Neural cell (in vitro differentiated cells): ENCODE results near the gene F13B.

Source experiments
- CTCF ChIP-seq: fragments of 450-650 bp; IDR thresholded peaks from 2 replicates; pipeline ENCODE4 v1.5.1; 2014; ENCODE audit warnings: antibody characterized with exemption, mild to moderate bottlenecking, moderate library complexity; ENCODE audit not compliant: poor library complexity, severe bottlenecking
- EP300 ChIP-seq: fragments of 450-650 bp; conservative IDR thresholded peaks from 2 replicates; pipeline ENCODE4 v1.6.1; 2014; ENCODE audit warnings: antibody characterized with exemption, mild to moderate bottlenecking, moderate library complexity; ENCODE audit not compliant: poor library complexity, severe bottlenecking
- EZH2 ChIP-seq: fragments of 200-600, 300-800 bp; shearing (Covaris generic), sonication (generic); IDR thresholded peaks from 2 replicates; pipeline ENCODE4 v1.6.1; 2014; ENCODE audit warnings: antibody characterized with exemption, low read length, borderline replicate concordance, mild to moderate bottlenecking; ENCODE audit not compliant: insufficient read depth, poor library complexity, severe bottlenecking
- POLR2AphosphoS5 ChIP-seq: IDR thresholded peaks from 2 replicates; pipeline ENCODE4 v1.6.1; 2012
- RAD21 ChIP-seq: fragments of 450-650 bp; conservative IDR thresholded peaks from 2 replicates; pipeline ENCODE4 v1.6.1; 2014; ENCODE audit warnings: antibody characterized with exemption, mild to moderate bottlenecking, moderate library complexity
- REST ChIP-seq: IDR thresholded peaks from 2 replicates; pipeline ENCODE4 v1.6.1; 2012; ENCODE audit warnings: borderline replicate concordance
- SMC3 ChIP-seq: fragments of 450-650 bp; conservative IDR thresholded peaks from 2 replicates; pipeline ENCODE4 v1.6.1; 2014; ENCODE audit warnings: antibody characterized with exemption, mild to moderate bottlenecking, moderate library complexity; ENCODE audit not compliant: poor library complexity
- TAF1 ChIP-seq: IDR thresholded peaks from 2 replicates; pipeline ENCODE4 v1.6.1; 2012; ENCODE audit warnings: low read depth

- TF ChIP-seq RAD21, result no peak
- no peak for TF ChIP-seq POLR2AphosphoS5
- no peak for TF ChIP-seq CTCF
- no peak for TF ChIP-seq EZH2
- TF ChIP-seq TAF1, result no peak
- TF ChIP-seq SMC3, result no peak
- TF ChIP-seq REST, result no peak
- TF ChIP-seq EP300, result no peak
These were observed at the start of gene F13B for GRCh38 chr1:197066719-197067456.
